Lower leg skin (tissue), 4 donors: ENCODE measurements around the gene BABAM2. TPM values are rescaled to one million over a fixed set of nuclear protein-coding genes. Genes with fewer than 3 reads are reported as not detected.

Experiments used
- DNase-seq, 2 donors: peaks; one replicate each; pipeline ENCODE4 v3.0.0-alpha.2; 2019; ENCODE audit warnings: low spot score in 2 of 2
- H3K4me3 ChIP-seq: fragments of 200-600 bp; sonication (generic); 2 replicates; pipeline ENCODE4 v1.5.1; 2017; ENCODE audit warnings: mild to moderate bottlenecking, low read depth; ENCODE audit not compliant: poor library complexity, severe bottlenecking
- POLR2A ChIP-seq, 2 donors: fragments of 450-650 bp; IDR thresholded peaks; one replicate each; pipeline ENCODE4 v1.6.1; 2016 to 2017; ENCODE audit warnings: antibody characterized with exemption in 2 of 2, mild to moderate bottlenecking in 1 of 2, moderate library complexity in 1 of 2
- WGBS, 2 donors: methylation state at CpG; one replicate each; pipeline ENCODE4 v1.1.5; 2018; 5-methylcytosine and 5-hydroxymethylcytosine counted together
- intact Hi-C: fragments of 100-400 bp; cut with DNase I; formaldehyde crosslinking; loops from one replicate; pipeline ENCODE4 v1.15.0; 2023; ENCODE audit warnings: low total_unique reads
- total RNA-seq, 4 donors: library from RNA; depleted of rRNA; stranded (reverse); fragments of >200 nt; gene quantifications; one replicate each; pipeline ENCODE4 v1.1.0, GENCODE V29; 2016
- TF ChIP-seq, protein P1 (sequence below), 3 donors: fragments of 450-650 bp; IDR thresholded peaks; one replicate each; pipeline ENCODE4 v1.5.1; 2016; ENCODE audit warnings: antibody characterized with exemption in 3 of 3, mild to moderate bottlenecking in 3 of 3, moderate library complexity in 2 of 3

BABAM2 gene
- total RNA-seq, 4 donors from 2014 or later = 18.4 to 28.5 (median 23.9) TPM

DNA sequence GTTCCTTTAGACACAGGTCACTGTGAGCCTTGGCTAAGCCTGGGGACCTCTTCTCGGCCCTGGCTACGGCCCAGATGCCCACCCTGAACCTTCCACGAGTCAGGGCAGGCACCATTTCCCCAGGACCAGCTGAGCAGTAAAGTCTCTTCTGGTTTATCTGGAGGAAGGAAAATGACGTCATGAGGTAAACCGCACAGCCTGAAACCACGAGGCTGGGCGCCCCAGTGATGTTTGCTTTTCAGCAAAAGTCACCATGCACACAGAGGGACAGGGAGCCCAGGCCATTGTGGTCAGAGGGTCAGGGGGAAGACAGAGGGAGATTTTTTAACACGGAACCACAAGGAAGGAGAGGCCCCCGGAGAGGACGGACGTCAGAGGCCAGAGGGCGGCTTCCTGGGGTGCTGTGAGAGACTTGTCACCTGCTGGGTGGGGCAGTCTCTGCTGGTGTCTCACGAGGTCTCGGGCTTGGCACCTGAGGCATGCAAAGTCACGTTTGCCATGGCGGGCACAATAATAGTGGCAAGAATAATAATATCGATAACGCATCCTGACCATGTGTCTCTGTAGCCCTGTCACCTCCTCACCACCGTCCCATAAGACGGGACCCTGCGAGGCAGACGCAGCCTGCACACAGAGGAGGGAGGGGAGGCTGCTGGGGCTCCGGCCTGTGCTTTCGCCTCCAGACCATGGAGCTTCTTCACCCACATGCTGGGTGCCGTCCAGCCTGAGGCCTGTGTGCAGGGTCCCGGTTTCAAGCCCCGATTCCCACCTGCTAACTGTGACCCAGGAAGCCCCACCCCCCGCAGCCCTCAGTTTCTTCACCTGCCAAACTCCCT lies 468.9 kb downstream of the BABAM2 start:
- intact Hi-C loops = no loop called here
- H3K4me3 ChIP-seq = no peak overlapping the region
- 73 to 81% methylated on average over 28 of the region's 28 CpGs for WGBS, 2 donors
- TF ChIP-seq POLR2A (IDR thresholded peaks at IDR 0.05) = no peak
- TF ChIP-seq, protein P1, sequence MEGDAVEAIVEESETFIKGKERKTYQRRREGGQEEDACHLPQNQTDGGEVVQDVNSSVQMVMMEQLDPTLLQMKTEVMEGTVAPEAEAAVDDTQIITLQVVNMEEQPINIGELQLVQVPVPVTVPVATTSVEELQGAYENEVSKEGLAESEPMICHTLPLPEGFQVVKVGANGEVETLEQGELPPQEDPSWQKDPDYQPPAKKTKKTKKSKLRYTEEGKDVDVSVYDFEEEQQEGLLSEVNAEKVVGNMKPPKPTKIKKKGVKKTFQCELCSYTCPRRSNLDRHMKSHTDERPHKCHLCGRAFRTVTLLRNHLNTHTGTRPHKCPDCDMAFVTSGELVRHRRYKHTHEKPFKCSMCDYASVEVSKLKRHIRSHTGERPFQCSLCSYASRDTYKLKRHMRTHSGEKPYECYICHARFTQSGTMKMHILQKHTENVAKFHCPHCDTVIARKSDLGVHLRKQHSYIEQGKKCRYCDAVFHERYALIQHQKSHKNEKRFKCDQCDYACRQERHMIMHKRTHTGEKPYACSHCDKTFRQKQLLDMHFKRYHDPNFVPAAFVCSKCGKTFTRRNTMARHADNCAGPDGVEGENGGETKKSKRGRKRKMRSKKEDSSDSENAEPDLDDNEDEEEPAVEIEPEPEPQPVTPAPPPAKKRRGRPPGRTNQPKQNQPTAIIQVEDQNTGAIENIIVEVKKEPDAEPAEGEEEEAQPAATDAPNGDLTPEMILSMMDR (IDR thresholded peaks at IDR 0.05) = no peak
- peak in 1 of 2 donors; percentile 57 for DNase-seq

GRCh38 chr2:28360058-28360717 lies 469.7 kb downstream of the BABAM2 start:
- WGBS, 2 donors = 71 to 76% methylated on average over 16 of the region's 16 CpGs
- intact Hi-C loops = no loop called here
- DNase-seq = no peak

DNA sequence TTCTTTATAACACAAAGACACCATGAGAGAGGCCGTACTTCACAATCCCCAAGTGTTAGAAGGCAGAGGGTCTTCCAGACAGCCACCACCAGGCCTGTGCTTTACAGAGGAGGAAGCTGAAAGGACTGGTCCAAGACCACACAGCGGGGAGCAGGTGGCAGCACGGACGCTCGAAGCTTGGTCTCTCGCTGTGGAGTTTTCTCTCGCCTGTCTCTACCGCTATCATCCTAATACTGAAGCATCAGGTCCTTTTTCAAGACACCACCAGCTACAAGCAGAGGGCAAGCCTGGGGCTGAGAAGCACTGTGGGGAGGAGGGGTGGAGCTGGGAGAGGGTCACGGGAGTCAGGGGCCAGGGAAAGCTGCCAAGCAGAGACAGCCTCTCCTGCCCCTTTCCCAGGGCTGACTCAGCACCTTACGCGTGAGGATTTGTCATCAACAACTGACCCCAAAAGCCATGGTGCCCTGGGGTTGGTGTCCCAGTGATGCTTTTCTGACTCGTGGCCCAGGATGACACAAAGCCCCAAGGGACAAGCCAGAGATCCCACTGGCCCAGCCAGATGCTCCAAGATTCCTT lies 470.3 kb downstream of the BABAM2 start:
- intact Hi-C loops = no loop called here

More at GRCh38 chr2:28360058-28360717, 469.7 kb downstream of the BABAM2 start:
- no peak for TF ChIP-seq POLR2A (IDR thresholded peaks at IDR 0.05)
- TF ChIP-seq, protein P1 (IDR thresholded peaks at IDR 0.05) = no peak
- H3K4me3 ChIP-seq = no peak overlapping the region

DNA sequence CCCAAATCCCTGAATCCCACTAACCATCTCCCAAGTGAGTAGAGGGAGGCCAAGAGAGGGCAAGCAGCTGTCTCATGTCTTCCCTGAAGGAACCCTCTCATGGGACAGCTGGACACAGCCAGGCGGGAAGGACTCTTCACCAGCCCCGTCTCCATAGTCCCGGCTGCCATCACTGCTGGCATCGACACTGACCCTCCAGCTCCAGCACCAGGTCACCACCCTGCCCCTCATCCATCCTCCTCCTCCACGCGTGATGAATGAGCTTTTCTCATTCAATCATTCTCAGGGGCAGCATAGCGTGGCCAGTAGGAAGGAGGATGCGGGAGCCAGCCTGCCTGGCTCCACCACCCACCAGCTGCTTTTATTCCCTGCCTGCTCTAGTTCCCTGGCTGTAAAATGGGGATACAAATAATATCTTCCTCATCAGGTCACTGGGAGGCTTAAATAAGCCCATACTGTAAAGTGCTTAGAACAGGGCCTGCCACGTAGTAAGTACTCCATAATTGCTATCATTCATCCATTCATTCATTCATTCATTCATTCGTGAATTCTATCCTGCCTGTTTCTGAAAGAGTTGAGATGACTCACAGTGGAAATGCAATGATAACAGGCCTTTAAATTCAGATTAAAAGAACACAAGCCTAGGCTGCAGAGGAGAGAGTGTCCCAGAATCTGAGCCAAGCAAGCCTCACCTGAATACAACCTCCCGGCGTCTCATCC lies 471.6 kb downstream of the BABAM2 start:
- intact Hi-C loops = no loop called here
- DNase-seq = no peak
- no peak overlapping the region for H3K4me3 ChIP-seq
- WGBS, 2 donors = 79 to 80% methylated on average over 12 of the region's 12 CpGs
- TF ChIP-seq, protein P1 (IDR thresholded peaks at IDR 0.05) = no peak
- no peak for TF ChIP-seq POLR2A (IDR thresholded peaks at IDR 0.05)

More for the DNA sequence above, 470.3 kb downstream of the BABAM2 start:
- H3K4me3 ChIP-seq = no peak overlapping the region
- DNase-seq = no peak
- no peak for TF ChIP-seq POLR2A (IDR thresholded peaks at IDR 0.05)
- TF ChIP-seq, protein P1 (IDR thresholded peaks at IDR 0.05) = no peak
- WGBS, 2 donors = 70 to 75% methylated on average over 12 of the region's 12 CpGs

DNA sequence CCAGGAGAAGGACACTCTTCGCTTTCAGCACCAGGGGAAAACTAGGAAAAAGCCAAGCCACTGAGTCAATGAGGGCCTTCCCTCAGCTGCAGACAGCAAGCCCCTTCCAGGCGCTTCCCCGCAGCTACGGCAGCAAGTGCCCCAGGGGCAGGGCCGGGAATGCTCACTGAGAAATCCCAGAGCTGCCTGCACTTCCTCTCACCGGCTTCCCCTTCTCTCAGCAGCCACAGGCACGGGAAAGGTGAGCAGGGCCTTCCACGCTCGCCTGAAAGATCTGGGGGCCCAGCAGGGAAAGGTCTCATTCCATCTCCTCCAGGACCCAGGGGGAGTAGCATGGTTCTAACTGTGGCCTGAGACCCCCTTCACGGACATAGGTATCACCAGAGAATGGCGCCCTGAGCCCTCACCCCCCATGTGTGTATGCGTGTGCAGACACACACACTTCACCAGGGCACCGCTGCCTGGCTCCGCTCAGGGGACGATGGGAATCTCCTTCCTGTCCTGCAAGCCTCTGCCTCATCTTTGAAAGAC lies 472.5 kb downstream of the BABAM2 start:
- WGBS, 2 donors = 89 to 90% methylated on average over 15 of the region's 15 CpGs
- DNase-seq = no peak
- intact Hi-C loops = no loop called here
- H3K4me3 ChIP-seq = no peak overlapping the region
- TF ChIP-seq, protein P1 (IDR thresholded peaks at IDR 0.05) = no peak
- no peak for TF ChIP-seq POLR2A (IDR thresholded peaks at IDR 0.05)
